CD4-positive, alpha-beta T cell treated with Interleukin-4 for 4 hours (primary cell): ENCODE measurements around the gene DHRS7C.
"Not testable (repeated sequence)": the region's sequence is repeated elsewhere in the genome, so short reads cannot be mapped to it uniquely, and the experiment has no call there.

Source experiments
- DNase-seq: peaks from one replicate; pipeline ENCODE4 v3.0.0-alpha.2; 2020

DHRS7C gene

DNA sequence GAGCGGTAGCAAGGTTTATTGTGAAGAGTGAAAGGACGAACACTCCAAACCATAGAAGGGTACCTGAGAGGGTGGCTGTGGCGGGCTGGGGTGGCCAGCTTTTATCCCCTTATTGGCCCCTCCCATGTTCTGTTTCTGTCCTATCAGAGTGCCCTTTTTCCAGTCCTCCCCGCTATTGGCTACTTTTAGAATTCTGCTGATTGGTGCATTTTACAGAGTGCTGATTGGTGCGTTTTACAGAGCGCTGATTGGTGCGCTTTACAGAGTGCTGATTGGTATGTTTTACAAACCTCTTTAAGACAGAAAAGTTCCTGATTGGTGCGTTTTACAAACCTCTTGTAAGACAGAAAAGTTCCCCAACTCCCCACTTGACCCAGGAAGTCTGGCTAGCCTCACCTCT lies 18.0 kb upstream of the DHRS7C start:
- no peak for DNase-seq

- no peak for DNase-seq
These were observed 15.3 kb upstream of the DHRS7C start for GRCh38 chr17:9806699-9807098.

DNA sequence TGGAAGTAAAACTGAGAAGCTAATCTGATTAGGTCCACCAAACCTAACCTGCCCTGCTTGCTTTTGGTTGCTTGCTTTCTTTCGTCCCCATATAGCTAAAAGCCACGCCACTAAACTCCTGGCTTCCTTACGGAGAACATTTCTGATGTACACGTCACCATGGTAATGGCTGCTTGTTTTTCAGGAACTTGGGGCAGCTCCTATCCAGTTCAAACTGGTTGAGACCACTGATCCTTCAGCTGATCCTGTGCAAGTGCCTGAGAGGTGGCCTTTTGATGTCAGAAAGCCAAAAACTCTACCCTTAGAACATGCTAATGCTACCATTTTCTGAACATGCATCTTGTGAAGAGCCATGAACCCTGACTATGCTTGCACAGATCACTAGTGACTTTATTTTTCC lies 14.4 kb upstream of the DHRS7C start:
- no peak for DNase-seq

DNA sequence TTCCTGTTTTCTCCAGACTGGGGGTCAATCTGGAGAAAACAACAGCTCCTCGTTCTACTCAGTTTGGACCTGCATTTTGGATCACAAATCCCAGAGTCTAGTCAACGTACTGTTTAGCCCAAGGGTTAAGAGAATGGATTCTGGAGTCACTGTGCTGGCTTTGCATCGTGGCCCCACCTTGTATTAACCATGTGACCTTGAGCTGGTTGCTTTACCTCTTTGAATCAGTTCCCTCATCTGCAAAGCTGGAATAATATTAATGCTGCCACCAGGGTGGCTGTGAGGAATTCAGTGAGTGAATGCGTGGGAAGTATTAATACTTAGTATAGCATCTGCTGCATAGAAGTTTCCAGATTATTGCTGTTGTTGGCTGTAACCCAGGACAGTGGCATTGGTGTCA lies 11.3 kb upstream of the DHRS7C start:
- no peak for DNase-seq

- no peak for DNase-seq
These were observed 10.9 kb upstream of the DHRS7C start for GRCh38 chr17:9802294-9802693.

- no peak for DNase-seq
These were observed 10.1 kb upstream of the DHRS7C start for GRCh38 chr17:9801505-9801904.

- no peak for DNase-seq
These were observed 7.3 kb upstream of the DHRS7C start for GRCh38 chr17:9798724-9799123.

GRCh38 chr17:9798008-9798407 lies 6.6 kb upstream of the DHRS7C start:
- DNase-seq, result no peak

- no peak for DNase-seq
These were observed 919 bp upstream of the DHRS7C start for GRCh38 chr17:9792181-9792840.

- no peak for DNase-seq
These were observed 1.1 kb downstream of the DHRS7C start for GRCh38 chr17:9790316-9790715.

DNA sequence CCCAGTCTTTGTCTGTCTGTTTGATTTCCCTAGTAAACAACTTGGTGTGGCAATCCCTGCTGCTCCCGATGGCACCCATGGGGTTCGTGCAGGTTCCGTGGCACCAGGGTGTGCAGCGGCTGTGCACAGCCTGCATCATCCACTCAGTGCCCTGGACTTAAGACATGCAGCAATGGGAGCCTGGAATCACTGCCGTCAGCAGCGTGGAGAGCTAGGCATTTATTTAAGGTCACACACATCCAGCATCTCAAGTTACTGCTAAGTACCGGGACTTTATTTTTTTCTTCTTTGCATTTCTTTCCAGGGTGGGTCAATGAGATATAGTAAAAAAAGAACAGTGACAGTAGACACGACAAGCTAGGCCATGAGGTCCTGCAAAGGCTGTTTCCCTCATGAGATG lies 2.8 kb downstream of the DHRS7C start:
- DNase-seq, result no peak

- DNase-seq, result no peak
These were observed 6.8 kb downstream of the DHRS7C start for GRCh38 chr17:9784544-9784943.

DNA sequence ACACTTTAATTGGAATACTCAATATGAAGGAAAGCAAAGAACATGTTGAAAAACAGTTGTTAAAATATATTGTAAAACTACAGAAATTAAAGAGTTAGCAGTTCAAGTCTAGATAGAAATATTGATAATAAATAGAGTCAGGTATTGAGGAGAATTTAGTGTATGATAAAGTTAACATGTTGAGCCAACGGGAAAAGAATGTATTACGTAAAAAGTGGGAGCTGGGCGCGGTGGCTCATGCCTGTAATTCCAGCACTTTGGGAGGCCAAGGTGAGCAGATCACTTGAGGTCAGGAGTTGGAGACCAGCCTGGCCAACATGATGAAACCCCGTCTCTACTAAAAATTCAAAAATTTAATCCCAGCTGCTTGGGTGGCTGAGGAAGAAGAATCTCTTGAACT lies 7.9 kb downstream of the DHRS7C start:
- not testable (repeated sequence) for DNase-seq

- no peak for DNase-seq
These were observed 8.3 kb downstream of the DHRS7C start for GRCh38 chr17:9783050-9783449.

- DNase-seq, result no peak
These were observed 10.8 kb downstream of the DHRS7C start for GRCh38 chr17:9780552-9780951.

- no peak for DNase-seq
These were observed 14.5 kb downstream of the DHRS7C start for GRCh38 chr17:9776911-9777310.

- DNase-seq, result no peak
These were observed 18.7 kb downstream of the DHRS7C start for GRCh38 chr17:9772658-9773057.

- DNase-seq, result no peak
These were observed 19.9 kb downstream of the DHRS7C start for GRCh38 chr17:9771465-9771864.

- DNase-seq, result no peak
These were observed 22.2 kb downstream of the DHRS7C start for GRCh38 chr17:9769036-9769695.

DNA sequence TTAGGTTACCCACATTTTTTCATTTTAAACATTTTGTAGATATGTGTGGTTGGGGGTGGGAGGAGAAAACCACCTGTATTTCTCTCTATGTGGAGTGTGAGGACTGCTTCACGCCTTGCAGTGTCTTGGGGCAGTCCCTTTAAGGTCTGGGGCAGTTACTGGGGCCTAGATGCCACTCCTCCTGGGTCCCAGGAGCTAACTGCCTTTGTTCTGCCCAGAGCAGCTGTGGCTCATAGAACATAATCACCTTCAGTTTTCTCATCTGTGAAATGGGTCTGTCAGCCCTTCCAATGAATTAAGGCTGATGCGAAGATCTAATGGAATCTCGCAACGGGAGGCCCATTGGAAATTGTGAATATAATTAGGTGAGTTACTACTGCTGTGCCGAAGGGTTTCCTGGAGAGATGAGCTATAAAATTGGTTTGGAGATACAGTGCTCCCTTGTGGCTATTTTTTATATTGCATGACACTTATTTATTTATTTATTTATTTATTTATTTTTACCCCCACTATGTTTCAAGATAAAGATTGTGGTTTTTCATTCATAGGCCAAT lies 22.9 kb downstream of the DHRS7C start:
- DNase-seq, result peak; percentile 18

DNA sequence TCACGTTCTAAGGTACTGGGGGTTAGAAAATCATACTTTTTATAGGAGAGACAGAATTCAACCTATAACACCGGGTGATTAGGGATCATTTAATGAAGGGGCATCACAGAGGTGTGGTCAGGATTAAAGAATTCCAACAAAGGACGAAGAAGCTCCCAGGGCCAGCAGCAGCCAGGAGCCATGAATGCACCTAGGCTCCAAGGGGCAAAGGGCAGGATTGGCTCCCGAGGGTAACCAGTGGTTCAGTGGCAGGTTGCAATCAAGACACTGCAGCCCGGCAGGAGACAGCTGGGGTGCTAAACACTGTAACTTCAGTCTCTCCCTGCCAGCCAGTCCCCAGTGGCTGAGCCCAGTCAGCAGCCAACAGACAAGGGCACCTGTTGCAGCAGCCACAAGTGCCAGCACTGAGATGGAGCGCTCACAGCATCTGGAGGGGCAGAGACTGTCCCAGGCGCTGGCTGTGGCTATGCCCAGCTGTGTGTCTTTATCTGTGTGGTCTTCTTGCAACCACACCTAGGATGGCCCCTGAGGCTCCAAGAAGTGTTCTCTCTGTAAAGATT lies 23.9 kb downstream of the DHRS7C start:
- no peak for DNase-seq

GRCh38 chr17:9766970-9767369 lies 24.4 kb downstream of the DHRS7C start:
- DNase-seq, result no peak

- DNase-seq, result no peak
These were observed 26.1 kb downstream of the DHRS7C start for GRCh38 chr17:9765322-9765721.

DNA sequence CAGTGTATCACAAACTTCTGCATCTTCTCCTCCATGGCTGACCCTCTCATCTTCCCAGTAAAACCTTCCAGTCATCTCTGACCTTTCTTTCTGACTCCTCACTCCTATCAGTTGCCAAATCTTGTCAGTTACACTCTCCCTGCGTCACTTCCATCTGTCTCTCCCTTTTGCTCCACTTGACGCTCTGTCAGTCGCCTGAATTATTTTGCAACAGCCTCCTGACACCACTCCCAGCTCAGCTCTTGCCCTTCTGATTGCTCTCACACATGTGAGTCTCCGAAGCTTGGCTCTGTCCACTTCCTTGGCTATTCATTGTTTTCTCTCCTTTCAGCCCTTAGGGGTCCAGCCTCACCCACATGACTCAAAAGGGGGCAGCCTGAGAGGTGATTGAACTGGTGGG lies 27.7 kb downstream of the DHRS7C start:
- DNase-seq, result no peak
